GM18907 (cell line): Measurements from ENCODE around the gene HDAC4.

Experiments used
- ATAC-seq: cut with Tn5 transposase; IDR thresholded peaks from one replicate; pipeline ENCODE4 v1.9.1; 2021; ENCODE audit warnings: mild to moderate bottlenecking, moderate library complexity; ENCODE audit not compliant: unreplicated experiment

The HDAC4 gene

GRCh38 chr2:239008677-239009588 is 391.9 kb downstream of the HDAC4 start:
- ATAC-seq = no peak

DNA sequence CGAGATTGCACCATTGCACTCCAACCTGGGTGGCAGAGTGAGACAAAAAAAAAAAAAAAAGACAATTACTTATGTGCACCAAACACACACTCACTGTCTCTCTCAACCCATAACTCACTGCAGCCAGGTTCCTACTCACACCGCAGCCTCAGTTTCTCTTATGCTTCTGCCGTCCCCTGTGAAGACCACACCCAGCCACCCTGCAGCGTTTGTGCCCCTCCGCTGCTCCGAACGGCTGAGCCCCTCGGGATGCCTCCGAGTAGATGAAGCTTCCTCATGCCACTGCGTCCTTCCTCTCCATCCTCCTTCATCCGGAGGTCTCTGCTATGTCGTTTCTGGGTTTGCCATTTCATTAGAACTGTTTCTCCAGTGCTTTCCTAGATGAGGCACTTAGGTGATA is 392.8 kb downstream of the HDAC4 start:
- ATAC-seq = no peak

DNA sequence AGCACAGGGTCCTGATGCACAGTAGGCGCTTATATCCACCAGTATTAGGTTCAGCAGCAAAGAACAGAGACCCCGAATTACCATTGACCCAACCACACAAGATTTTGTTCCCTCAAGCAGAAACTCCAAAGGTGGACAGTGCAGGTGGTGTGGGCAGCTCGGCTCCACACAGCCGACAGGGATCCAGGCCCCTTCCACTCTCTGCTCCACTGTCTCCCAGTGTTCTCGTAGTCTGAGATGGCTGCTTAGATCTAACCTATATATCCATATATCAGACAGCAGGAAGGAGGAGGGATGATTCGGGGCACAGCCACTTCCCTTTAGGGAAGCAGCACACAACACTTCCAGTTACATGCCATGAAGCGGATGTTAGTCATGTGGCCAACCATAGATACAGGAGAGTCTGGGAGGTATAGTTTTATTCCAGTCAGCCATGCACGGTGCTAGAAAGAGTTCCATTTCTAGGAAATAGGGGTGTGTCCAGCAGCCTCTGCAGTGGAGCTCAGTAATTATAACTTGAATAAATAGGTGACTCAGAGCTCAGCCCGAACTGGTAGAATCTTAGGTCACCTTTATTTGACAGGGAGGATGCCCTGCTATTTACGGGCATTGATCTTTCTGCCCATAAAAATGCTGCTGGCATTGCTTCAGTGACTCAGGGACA is 394.1 kb downstream of the HDAC4 start:
- no peak for ATAC-seq

DNA sequence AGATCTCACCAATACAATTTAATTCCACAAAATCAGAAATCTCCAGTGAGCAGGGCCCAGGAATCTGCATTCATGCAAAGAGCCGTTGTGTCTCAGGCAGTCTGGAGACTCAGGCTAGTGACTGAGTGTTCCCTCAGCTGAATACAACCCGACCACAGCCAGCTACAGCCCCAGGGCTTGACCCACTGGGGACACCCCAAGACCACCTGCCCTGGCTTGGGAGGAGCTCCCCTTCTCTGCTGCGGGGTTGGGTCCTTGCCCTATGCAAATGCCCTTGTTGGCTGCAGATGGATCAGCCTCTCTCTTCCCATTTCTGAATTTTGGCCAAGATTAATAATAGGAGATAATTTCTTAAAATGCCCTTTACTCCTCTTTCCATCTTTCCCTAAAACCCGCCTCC is 395.2 kb downstream of the HDAC4 start:
- no peak for ATAC-seq

GRCh38 chr2:239004274-239005015 is 396.4 kb downstream of the HDAC4 start:
- ATAC-seq = no peak

- no peak for ATAC-seq
These were observed 397.1 kb downstream of the HDAC4 start for GRCh38 chr2:239003624-239004273.

DNA sequence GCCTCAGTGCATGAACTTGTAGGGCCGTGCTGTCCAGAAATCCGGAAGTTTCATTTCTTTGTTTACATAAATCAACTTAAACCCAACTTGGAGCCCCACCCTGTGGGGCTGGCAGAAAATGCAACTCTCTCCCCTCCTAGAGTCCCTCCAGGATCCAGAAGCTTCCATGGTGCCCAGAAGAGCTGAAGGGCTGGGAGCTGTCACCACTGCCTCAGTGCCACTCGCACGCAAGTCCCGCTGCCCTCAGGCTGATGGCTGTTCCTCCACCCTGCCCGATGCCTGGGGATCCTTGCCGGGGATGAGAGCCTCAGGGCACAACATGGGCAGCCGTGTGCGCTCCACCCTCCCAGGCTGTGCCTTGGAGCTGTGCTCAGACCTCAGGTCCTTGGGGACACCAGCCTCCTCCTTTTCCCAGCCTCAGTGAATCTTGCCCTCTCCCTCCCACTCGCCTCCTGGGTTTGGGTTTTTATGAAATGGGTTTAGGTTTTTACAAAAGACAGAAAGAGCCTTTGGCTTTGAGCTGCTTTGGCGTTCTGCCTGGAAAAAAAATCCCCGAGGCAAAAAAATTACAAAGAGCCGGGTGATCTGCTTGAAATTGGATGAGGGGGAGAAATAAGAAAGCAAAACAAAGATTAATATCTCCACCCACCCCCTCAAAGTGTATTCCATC is 397.7 kb downstream of the HDAC4 start:
- no peak for ATAC-seq

GRCh38 chr2:239002591-239002953 is 398.2 kb downstream of the HDAC4 start:
- no peak for ATAC-seq

DNA sequence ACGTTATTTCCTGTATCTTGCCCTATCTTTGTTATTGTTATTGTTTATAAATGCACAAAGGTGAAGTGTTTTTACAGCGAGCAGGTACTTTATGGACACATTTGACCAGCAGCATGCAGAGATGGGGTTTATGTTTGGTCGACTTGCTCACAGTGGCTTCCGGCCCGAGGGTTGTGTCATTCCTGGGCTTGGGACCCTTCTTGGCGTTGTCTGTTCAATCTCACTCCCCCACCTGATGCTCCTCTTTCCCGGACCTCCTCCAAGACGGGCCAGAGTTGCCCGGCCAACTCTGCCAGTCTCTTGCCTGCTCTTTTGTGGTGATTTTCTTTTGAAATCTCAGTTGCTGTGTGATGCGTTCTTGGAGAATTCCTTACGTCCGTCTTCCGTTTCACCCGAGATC is 399.0 kb downstream of the HDAC4 start:
- no peak for ATAC-seq

GRCh38 chr2:239000500-239001073 is 400.2 kb downstream of the HDAC4 start:
- no peak for ATAC-seq

DNA sequence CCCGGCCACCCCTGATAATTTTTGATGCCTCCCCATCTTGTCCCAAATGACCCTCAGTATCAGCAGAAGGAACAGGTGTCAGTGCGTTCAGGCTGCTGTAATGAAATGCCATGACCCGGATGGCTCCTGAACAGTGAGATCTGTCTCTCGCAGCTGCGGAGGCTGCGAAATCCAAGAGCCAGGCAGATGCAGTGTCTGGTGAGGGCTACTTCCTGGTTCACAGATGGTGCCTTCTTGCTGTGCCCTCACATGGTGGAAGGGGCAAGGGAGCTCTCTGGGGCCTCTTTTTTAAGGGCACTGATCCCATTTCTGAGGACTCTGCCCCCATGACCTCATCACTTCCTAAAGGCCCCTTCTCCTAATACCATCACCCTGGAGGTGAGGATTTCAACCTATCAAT is 400.7 kb downstream of the HDAC4 start:
- no peak for ATAC-seq

GRCh38 chr2:238999291-238999741 is 401.5 kb downstream of the HDAC4 start:
- ATAC-seq = no peak

DNA sequence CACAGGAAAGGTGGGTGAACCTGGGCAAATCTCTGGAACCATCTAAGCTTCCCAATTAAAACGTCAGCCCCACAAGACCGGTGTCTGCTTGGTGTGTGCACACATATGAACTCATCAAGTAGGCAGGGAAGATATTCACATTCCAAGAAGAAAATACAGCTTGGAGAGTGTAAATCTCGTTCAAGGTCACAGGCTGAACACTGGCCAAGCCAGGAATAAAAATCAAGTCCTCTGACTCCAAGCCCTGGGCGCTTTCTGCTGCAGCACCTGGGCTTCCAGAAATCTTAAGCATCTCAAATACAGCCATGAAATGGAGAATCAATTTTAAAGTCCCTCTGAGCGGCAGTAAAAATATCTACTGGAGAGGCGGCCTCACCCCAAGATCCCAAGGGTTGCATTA is 402.0 kb downstream of the HDAC4 start:
- ATAC-seq = no peak
